Retinal pigment epithelial cell (primary cell): ENCODE data around the gene SPAG16.
A peak's percentile ranks its signal among the peaks of the same experiment; 100 is the strongest.

Source experiments
- DNase-seq: peaks from one replicate; pipeline ENCODE4 v3.0.0-alpha.2; 2010; ENCODE audit warnings: low read depth
- H3K4me3 ChIP-seq: 2 replicates; pipeline ENCODE4 v1.5.1; 2011; ENCODE audit warnings: mild to moderate bottlenecking, low read length, control low read depth, moderate library complexity
- CTCF ChIP-seq: conservative IDR thresholded peaks from 2 replicates; pipeline ENCODE4 v1.5.1; 2011; ENCODE audit warnings: low read depth, low read length, control low read depth, inconsistent platforms

SPAG16 gene

GRCh38 chr2:213863541-213863940, 579.3 kb downstream of the SPAG16 start:
- TF ChIP-seq CTCF, result no peak
- no peak overlapping the region for H3K4me3 ChIP-seq
- peak; percentile 63 for DNase-seq

- TF ChIP-seq CTCF, result no peak
- H3K4me3 ChIP-seq, result no peak overlapping the region
- DNase-seq, result no peak
Observed at GRCh38 chr2:213868526-213868925, 584.3 kb downstream of the SPAG16 start.

GRCh38 chr2:213885485-213885884, 601.2 kb downstream of the SPAG16 start:
- DNase-seq, result no peak
- no peak for TF ChIP-seq CTCF

GRCh38 chr2:213914510-213914909, 630.2 kb downstream of the SPAG16 start:
- DNase-seq, result no peak
- H3K4me3 ChIP-seq, result no peak overlapping the region
- TF ChIP-seq CTCF, result no peak

More at GRCh38 chr2:213885485-213885884, 601.2 kb downstream of the SPAG16 start:
- no peak overlapping the region for H3K4me3 ChIP-seq

GRCh38 chr2:213920014-213920413, 635.8 kb downstream of the SPAG16 start:
- H3K4me3 ChIP-seq, result no peak overlapping the region
- DNase-seq, result no peak
- no peak for TF ChIP-seq CTCF

GRCh38 chr2:213923543-213923942, 639.3 kb downstream of the SPAG16 start:
- no peak for TF ChIP-seq CTCF
- H3K4me3 ChIP-seq, result no peak overlapping the region
- DNase-seq, result no peak

- no peak overlapping the region for H3K4me3 ChIP-seq
- TF ChIP-seq CTCF, result peak; percentile 46
- no peak for DNase-seq
Observed at GRCh38 chr2:213934560-213934959, 650.3 kb downstream of the SPAG16 start.
